Stimulated activated CD4-positive, alpha-beta T cell treated with anti-CD3 and anti-CD28 coated beads, Interleukin-2, amount 100 ng/mL, for 4 hours (primary cell): Measurements from ENCODE around the gene CAMKMT.

Experiments used
- DNase-seq: peaks from one replicate; pipeline ENCODE4 v3.0.0-alpha.2; 2020; ENCODE audit warnings: low read depth

CAMKMT gene

GRCh38 chr2:44744961-44745892, 383.5 kb downstream of the CAMKMT start:
- no peak for DNase-seq

- no peak for DNase-seq
Observed at GRCh38 chr2:44745922-44746766, 384.4 kb downstream of the CAMKMT start.

GRCh38 chr2:44746856-44747615, 385.3 kb downstream of the CAMKMT start:
- DNase-seq: no peak

- no peak for DNase-seq
Observed at GRCh38 chr2:44747794-44748193, 386.0 kb downstream of the CAMKMT start.

DNA sequence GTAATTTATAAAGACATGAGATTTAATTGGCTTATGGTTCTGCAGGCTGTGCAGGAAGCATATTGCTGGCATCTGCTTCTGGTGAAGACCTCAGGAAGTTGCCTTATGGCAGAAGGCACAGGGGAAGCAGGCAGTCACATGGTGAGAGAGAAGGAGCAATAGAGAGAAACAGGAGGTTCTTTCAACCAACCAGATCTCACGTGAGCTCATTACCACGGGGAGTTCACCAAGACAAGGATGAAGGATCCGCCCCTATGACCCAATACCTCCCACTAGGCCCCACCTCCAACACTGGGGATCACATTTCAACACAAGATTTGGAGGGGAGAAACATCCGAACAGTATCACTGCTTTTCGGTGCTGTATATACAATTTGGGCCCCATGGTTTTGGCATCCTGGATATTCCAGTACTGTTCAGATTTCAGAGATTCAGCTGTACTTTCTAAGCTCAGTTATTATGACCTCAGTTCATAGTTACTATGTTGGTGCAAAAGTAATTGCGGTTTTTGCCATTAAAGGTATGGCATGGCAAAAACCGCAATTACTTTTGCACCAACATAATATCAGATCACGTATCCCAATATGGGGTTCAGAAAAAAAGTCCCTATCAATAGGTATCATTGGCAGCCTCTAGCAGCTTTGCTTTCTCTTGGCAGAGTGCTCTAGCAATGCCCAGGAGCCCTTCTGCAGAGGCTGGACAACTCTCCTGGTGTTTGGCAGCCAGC, 390.2 kb downstream of the CAMKMT start:
- DNase-seq: no peak

- DNase-seq: no peak
Observed at GRCh38 chr2:44752761-44753160, 391.0 kb downstream of the CAMKMT start.

DNA sequence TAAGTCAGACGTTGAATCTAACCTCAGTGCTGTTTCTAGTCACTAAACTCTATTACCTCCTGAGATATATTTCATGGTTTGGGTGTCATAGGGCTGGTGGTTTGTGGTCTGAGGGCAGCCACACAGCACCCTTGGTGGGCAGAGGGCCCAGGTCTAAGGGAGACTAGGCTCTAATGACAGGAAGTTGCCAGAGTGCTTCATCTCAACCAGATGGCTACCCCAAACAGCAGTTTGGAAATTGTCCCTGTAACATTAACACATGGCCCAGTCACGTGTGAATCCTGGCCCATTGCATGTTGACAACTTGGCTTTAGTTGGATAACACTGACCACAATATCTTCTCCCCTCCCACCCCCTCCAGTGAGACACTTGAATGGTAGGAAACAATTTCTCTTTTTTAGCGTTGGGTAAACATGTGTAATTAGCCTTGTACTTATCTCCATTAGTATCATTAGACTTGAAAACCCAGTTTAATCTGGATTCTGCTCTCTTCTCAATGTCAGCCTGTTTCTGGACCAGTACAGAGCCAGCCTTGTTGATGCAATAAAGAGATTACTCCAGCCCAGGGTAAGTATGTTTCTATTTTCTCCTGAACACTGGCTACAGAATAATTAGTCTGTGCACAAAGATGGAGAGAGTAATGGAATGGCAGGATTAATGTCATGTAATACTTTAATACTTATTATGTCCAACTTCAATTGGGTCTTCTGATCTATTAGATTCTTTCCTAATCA, 392.0 kb downstream of the CAMKMT start:
- no peak for DNase-seq

DNA sequence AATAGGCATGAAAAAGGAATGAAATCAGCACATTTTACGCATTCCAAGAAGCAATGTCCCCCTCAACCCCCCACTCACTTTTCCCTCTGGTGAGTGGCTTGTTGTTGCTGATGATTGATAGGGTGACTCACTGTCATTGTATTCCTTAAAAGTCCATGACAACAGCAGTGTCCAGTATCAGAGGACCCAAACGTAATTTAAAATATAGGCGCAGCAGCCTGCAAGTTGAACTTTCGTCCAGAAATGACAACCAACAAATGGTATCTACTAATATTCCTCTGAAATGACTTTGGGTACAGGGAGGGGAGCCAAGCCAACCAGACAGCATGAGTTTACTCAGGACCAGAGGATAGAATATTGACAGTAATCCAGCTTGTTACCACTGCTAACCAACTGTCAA, 396.8 kb downstream of the CAMKMT start:
- no peak for DNase-seq

DNA sequence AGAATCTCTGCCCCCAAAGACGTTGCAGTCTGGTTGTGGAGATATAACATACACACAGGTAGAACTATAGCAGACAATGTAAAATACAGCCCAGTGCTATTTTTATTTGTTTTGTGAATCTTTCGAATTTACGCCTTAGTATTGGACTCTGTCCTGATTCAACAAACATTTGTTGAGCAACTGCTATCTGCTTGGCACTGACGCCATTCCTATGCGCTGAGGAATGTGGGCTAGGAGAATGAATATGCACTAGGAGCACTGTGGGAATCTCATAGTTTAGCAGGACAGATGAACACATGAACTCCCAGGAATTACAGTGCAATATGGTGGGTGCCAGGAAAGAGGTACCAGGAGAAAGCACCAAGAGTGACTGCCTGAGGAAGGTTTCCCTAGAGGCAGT, 398.1 kb downstream of the CAMKMT start:
- no peak for DNase-seq

DNA sequence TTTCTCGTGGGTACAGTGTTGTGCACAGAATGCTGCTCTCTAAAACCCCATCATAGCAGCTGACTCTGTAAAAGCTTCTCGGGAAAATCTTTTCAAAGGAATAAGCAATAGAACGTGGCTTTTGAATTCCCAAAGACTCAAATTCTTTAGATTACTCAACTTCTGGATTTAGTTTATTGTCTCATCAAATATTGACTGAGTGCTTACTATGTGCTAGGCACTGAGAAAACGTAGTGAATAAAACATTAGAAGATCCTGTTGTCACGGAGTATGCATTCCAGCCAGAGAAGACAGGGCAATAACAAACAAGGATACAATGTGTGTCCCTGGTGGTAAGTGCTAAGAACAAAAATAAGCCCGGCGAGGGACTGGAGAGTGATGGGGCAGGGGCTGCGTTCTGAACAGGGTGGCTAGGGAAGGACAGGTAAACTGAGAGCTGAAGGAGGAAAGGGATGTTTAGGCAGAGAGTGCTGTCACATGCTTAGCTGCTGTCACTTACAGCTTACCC, 401.6 kb downstream of the CAMKMT start:
- DNase-seq: no peak

- DNase-seq: no peak
Observed at GRCh38 chr2:44766220-44766619, 404.5 kb downstream of the CAMKMT start.

- DNase-seq: no peak
Observed at GRCh38 chr2:44766777-44767176, 405.0 kb downstream of the CAMKMT start.

DNA sequence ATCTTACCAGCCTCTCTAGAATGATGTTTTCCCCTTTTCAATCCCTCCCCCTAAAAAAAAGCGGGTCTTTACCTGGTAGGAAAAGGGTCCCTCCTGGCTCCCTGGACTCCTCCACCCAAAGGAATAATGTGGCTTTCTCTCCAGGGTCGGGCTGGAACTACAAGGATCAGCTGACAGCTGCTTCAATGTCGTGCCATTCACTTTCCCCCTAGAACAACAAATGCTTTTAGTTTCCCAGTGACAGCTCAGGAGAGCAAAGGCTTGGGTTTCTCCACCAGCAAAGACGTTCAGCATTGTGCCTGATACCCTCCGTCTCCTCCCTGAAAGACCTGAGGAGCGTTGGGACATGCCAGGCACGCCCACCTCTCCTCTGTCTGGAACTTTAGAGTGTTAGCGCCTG, 405.9 kb downstream of the CAMKMT start:
- no peak for DNase-seq

DNA sequence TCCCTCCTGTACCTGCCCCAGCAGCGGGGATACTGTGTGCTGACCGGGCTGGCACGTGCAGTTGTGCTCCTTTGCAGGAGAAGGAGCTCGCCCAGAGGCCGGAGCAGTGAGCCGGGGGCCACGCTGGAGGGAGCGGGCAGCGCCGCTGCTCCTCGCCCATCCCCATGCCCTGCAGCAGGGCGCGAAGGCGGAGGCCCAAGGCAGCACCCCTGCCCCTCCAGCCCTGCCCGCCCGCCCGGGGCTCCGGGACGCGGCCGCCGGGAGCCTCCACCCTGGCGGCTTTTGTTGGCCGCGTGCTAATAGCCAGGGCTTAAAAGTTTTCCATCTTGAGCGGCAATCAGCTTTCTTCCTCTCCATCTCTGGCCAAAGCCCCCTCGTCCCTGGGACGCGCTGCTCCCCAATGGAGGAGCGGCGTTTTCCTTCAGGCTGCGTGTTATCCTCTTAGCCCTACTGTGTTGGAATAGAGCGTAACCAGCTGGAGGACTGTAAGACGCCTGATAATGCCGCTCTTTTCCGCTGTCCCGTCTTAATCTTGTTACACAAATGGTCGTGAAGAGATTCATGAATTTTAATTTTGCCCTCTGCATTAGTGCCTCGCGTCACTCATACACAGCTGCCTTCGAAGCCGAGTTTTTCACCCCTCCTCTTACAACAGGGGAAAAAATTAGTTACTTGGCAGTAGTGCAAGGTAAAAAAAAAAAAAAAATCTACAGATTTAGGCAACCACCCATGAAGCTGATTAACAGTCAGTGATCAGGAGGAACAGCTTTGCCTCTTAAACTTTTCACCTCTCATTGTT, 406.9 kb downstream of the CAMKMT start:
- DNase-seq: no peak

DNA sequence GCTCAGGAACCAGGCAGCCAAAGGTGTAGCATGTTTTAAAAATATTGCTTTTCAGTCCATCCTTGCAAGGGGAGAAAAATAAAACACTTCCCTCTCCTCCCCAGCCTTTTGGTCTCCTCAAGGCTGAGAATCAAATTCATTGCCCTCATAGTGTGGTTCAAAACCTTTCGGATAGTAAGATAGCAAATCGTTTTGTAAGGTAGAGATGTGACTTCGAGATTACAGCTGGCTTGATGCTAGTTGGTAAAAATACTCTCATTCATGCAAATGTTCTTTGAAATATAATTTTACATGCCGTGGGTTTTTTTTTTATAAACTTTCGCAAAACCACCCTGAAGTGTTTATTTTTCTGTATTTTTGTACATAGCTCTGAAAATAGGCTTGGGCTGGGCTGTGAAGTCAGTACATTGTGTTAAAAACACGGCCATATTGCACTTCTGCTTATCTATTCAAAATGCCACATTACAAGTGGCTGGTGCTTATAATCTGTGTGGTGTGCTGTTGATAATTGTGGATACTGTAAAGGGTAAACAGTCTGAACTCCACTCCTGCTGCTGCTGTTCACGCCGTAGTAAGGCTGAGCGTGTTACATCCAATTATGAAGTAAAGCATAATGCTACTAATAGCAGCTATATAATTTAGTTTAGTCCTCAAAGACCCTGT, 407.7 kb downstream of the CAMKMT start:
- DNase-seq: no peak

GRCh38 chr2:44770221-44771195, 408.8 kb downstream of the CAMKMT start:
- no peak for DNase-seq

GRCh38 chr2:44771522-44771921, 409.8 kb downstream of the CAMKMT start:
- no peak for DNase-seq

DNA sequence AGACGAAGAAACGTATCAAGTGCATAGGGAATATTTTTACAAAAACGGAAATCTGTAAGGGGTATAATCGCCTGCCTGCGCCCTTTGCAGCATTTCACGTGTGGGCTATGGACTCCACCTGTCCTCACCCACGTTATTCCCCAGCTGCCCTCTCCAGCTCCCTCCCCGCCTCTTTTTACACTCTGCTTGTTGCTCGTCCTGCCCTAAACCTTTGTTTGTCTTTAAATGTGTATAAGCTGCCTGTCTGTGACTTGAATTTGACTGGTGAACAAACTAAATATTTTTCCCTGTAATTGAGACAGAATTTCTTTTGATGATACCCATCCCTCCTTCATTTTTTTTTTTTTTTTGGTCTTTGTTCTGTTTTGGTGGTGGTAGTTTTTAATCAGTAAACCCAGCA, 410.4 kb downstream of the CAMKMT start:
- DNase-seq: no peak
